Activated T-cell treated with anti-CD3 and anti-CD28 coated beads, Interleukin-2, amount 50 U/mL, for 72 hours (primary cell): ENCODE measurements around the gene FOXP1. TPM values are rescaled to one million over a fixed set of nuclear protein-coding genes. Genes with fewer than 3 reads are reported as not detected.

Source experiments
- ATAC-seq, 2 donors: fragments of 150-1000 bp; cut with Tn5 transposase; replicated peaks in 1 of 2; 2 replicates each; pipeline ENCODE4 v1.10.0; 2021; ENCODE audit warnings: moderate library complexity in 2 of 2, mild to moderate bottlenecking in 1 of 2
- DNase-seq, 2 donors: peaks; one replicate each; pipeline ENCODE4 v3.0.0; 2021 to 2022; ENCODE audit warnings: mixed read lengths in 1 of 2
- H3K27ac Mint-ChIP-seq: one replicate; pipeline ENCODE4 v1.8.0; 2022; ENCODE audit warnings: mild to moderate bottlenecking, moderate library complexity, mixed read lengths
- H3K27me3 Mint-ChIP-seq: one replicate; pipeline ENCODE4 v1.8.0; 2022; ENCODE audit warnings: low read depth, mixed read lengths
- H3K36me3 Mint-ChIP-seq, 2 donors: one replicate each; pipeline ENCODE4 v1.8.0; 2022; ENCODE audit warnings: mixed read lengths in 2 of 2, mild to moderate bottlenecking in 1 of 2; ENCODE audit not compliant: insufficient read depth in 2 of 2
- H3K4me1 Mint-ChIP-seq: one replicate; pipeline ENCODE4 v1.8.0; 2022; ENCODE audit warnings: low read depth, mixed read lengths
- H3K4me3 Mint-ChIP-seq, 2 donors: one replicate each; pipeline ENCODE4 v1.8.0; 2022; ENCODE audit warnings: mild to moderate bottlenecking in 2 of 2, mixed read lengths in 2 of 2, moderate library complexity in 2 of 2
- H3K9me3 Mint-ChIP-seq, 2 donors: one replicate each; pipeline ENCODE4 v1.8.0; 2022; ENCODE audit warnings: mixed read lengths in 2 of 2
- total RNA-seq, 2 donors: library from RNA; stranded (reverse); gene quantifications; one replicate each; pipeline ENCODE4 v1.2.3, GENCODE V29; 2022

The FOXP1 gene
- total RNA-seq, 2 donors from 2014 or later, result 124 to 156 TPM

- Mint-ChIP-seq H3K27me3 (no peaks in the 10 kb centered on the region), H3K9me3 (peaks cover 2 to 4% of the 10 kb centered on the region in 2 donors), H3K4me1 (peaks cover 94% of the 10 kb centered on the region), H3K4me3 (peak overlapping the region; percentile 74 to 75), H3K36me3 (peaks cover 2 to 6% of the 10 kb centered on the region in 2 donors), H3K27ac (peak overlapping the region; percentile 85)
- ATAC-seq, result no peak
- no peak for DNase-seq
Measured at GRCh38 chr3:71225951-71226564, 357.5 kb downstream of the FOXP1 start.

- peaks cover 2 to 6% of the 10 kb centered on the region in 2 donors for H3K36me3 Mint-ChIP-seq
- DNase-seq (no peak), ATAC-seq (no peak)
- H3K27ac Mint-ChIP-seq, result peak overlapping the region; percentile 85
- H3K4me1 Mint-ChIP-seq, result peaks cover 94% of the 10 kb centered on the region
- H3K27me3 Mint-ChIP-seq, result no peaks in the 10 kb centered on the region
- peak overlapping the region; percentile 74 to 75 for H3K4me3 Mint-ChIP-seq
- H3K9me3 Mint-ChIP-seq, result peaks cover 2 to 4% of the 10 kb centered on the region in 2 donors
Measured at GRCh38 chr3:71225002-71225684, 358.4 kb downstream of the FOXP1 start.

GRCh38 chr3:71219744-71220638 lies 363.5 kb downstream of the FOXP1 start:
- Mint-ChIP-seq H3K9me3 (peaks cover 2 to 7% of the 10 kb centered on the region in 2 donors), H3K27me3 (no peaks in the 10 kb centered on the region), H3K36me3 (peaks cover 10 to 26% of the 10 kb centered on the region in 2 donors), H3K4me3 (peak overlapping the region; percentile 46 to 71), H3K27ac (peak overlapping the region; percentile 75), H3K4me1 (peaks cover 91% of the 10 kb centered on the region)
- ATAC-seq (peak; percentile 100), DNase-seq (peak; percentile 60 to 77)

GRCh38 chr3:71218508-71218907 lies 365.0 kb downstream of the FOXP1 start:
- DNase-seq (no peak), ATAC-seq (no peak)
- peak overlapping the region; percentile 6 for H3K27ac Mint-ChIP-seq
- no peaks in the 10 kb centered on the region for H3K27me3 Mint-ChIP-seq
- H3K4me3 Mint-ChIP-seq, result no peak overlapping the region
- peaks cover 10 to 26% of the 10 kb centered on the region in 2 donors for H3K36me3 Mint-ChIP-seq
- H3K9me3 Mint-ChIP-seq, result peaks cover 2 to 7% of the 10 kb centered on the region in 2 donors
- peaks cover 87% of the 10 kb centered on the region for H3K4me1 Mint-ChIP-seq

- Mint-ChIP-seq H3K4me1 (peaks cover 85% of the 10 kb centered on the region), H3K9me3 (peaks cover 2 to 7% of the 10 kb centered on the region in 2 donors), H3K27ac (peak overlapping the region; percentile 66), H3K36me3 (peaks cover 10 to 26% of the 10 kb centered on the region in 2 donors), H3K4me3 (no peak overlapping the region), H3K27me3 (no peaks in the 10 kb centered on the region)
- ATAC-seq (no peak), DNase-seq (no peak)
Measured at GRCh38 chr3:71217640-71218222, 365.8 kb downstream of the FOXP1 start.

GRCh38 chr3:71215351-71215750 lies 368.2 kb downstream of the FOXP1 start:
- peaks cover 8 to 20% of the 10 kb centered on the region in 2 donors for H3K36me3 Mint-ChIP-seq
- no peaks in the 10 kb centered on the region for H3K27me3 Mint-ChIP-seq
- peaks cover 0 to 7% of the 10 kb centered on the region in 2 donors for H3K9me3 Mint-ChIP-seq
- peaks cover 87% of the 10 kb centered on the region for H3K4me1 Mint-ChIP-seq
- no peak overlapping the region for H3K4me3 Mint-ChIP-seq
- no peak for DNase-seq
- ATAC-seq, result no peak
- H3K27ac Mint-ChIP-seq, result no peak overlapping the region

GRCh38 chr3:71214797-71215196 lies 368.7 kb downstream of the FOXP1 start:
- peaks cover 7 to 17% of the 10 kb centered on the region in 2 donors for H3K36me3 Mint-ChIP-seq
- H3K9me3 Mint-ChIP-seq, result peaks cover 0 to 5% of the 10 kb centered on the region in 2 donors
- no peak overlapping the region for H3K4me3 Mint-ChIP-seq
- DNase-seq (no peak), ATAC-seq (peak in 1 of 2 donors; percentile 60)
- no peak overlapping the region for H3K27ac Mint-ChIP-seq
- H3K4me1 Mint-ChIP-seq, result peaks cover 87% of the 10 kb centered on the region
- no peaks in the 10 kb centered on the region for H3K27me3 Mint-ChIP-seq

- Mint-ChIP-seq H3K27ac (no peak overlapping the region), H3K36me3 (peaks cover 4 to 10% of the 10 kb centered on the region in 2 donors), H3K27me3 (no peaks in the 10 kb centered on the region), H3K4me3 (no peak overlapping the region), H3K9me3 (peaks cover 0 to 4% of the 10 kb centered on the region in 2 donors), H3K4me1 (peaks cover 88% of the 10 kb centered on the region)
- ATAC-seq (no peak), DNase-seq (no peak)
Measured at GRCh38 chr3:71214016-71214415, 369.5 kb downstream of the FOXP1 start.

- DNase-seq (no peak), ATAC-seq (no peak)
- Mint-ChIP-seq H3K27ac (peak overlapping the region; percentile 29), H3K36me3 (no peaks in the 10 kb centered on the region), H3K4me3 (peak overlapping the region; percentile 50 to 61), H3K4me1 (peaks cover 91% of the 10 kb centered on the region), H3K27me3 (no peaks in the 10 kb centered on the region), H3K9me3 (peaks cover 0 to 4% of the 10 kb centered on the region in 2 donors)
Measured at GRCh38 chr3:71211083-71211482, 372.4 kb downstream of the FOXP1 start.

- DNase-seq (no peak), ATAC-seq (peak in 1 of 2 donors; percentile 29)
- Mint-ChIP-seq H3K4me1 (peaks cover 89% of the 10 kb centered on the region), H3K27me3 (no peaks in the 10 kb centered on the region), H3K9me3 (peaks cover 0 to 4% of the 10 kb centered on the region in 2 donors), H3K4me3 (peak overlapping the region; percentile 50 to 61), H3K27ac (peak overlapping the region; percentile 29), H3K36me3 (no peaks in the 10 kb centered on the region)
Measured at GRCh38 chr3:71210257-71211007, 373.1 kb downstream of the FOXP1 start.

- peak in 1 of 2 donors; percentile 27 for ATAC-seq
- peaks cover 1 to 4% of the 10 kb centered on the region in 2 donors for H3K36me3 Mint-ChIP-seq
- peak overlapping the region; percentile 74 for H3K27ac Mint-ChIP-seq
- H3K27me3 Mint-ChIP-seq, result no peaks in the 10 kb centered on the region
- peaks cover 0 to 8% of the 10 kb centered on the region in 2 donors for H3K9me3 Mint-ChIP-seq
- peak overlapping the region; percentile 24 to 29 for H3K4me3 Mint-ChIP-seq
- DNase-seq, result no peak
- peaks cover 93% of the 10 kb centered on the region for H3K4me1 Mint-ChIP-seq
Measured at GRCh38 chr3:71208211-71209095, 375.1 kb downstream of the FOXP1 start.
